HEK293T (cell line): ENCODE measurements around the gene SLC16A6.

Experiments used
- ARNT ChIP-seq: fragments of 450-650 bp; IDR thresholded peaks from 2 replicates; pipeline ENCODE4 v1.6.1; 2017; ENCODE audit warnings: mild to moderate bottlenecking
- SP1 ChIP-seq: fragments of 450-650 bp; IDR thresholded peaks from 2 replicates; pipeline ENCODE4 v1.6.1; 2017

DNA sequence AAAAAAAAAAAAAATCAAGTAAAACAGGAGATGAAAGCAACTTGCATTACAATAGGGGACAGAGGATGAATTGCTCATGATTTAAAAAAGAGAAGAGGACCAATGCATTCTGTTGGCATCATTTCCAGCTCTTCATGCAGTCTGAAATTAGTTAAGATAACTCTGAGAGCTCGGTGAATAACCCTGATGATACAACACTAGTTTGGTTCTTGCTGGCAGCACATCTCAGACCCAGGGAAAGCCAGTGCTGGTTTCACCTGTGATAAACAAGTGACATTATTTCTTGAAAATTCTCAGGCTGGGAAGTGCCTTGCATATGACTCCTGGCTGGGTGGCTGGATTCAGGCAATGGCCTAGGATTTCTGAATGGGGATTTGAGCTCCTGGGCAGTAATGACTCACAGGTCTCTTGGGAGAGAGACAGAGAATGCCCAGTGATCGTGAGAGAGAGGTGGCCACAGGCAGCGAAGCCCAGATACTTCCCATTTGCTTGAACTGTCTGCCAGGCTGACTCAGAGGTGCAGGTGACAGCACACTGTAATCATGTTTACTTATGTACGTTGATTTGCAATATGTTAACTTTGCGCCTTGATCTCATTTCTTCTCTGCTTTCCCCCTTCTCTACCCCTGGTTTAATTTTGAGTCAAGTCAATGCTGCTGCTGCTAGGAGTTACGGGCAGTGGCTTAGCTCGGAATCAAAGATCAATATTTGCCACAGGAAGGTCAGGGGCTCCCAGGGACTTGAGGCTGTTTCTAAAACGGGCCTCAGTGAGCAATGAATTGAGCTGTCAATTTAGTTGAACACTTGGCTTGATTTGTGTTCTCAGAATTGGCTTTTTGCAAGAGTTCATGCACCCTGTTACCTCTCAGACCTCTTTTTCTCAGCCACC, 27.4 kb upstream of the SLC16A6 start:
- TF ChIP-seq SP1 = no peak
- TF ChIP-seq ARNT = no peak
